Loucy (cell line): Measurements from ENCODE around the gene LBX1.

Experiments
- H2AFZ ChIP-seq: fragments of 200-600 bp; sonication (generic); 2 replicates; pipeline ENCODE4 v1.6.0; 2016; ENCODE audit warnings: antibody characterized with exemption, mild to moderate bottlenecking, low read length, moderate library complexity
- H3F3A ChIP-seq: fragments of 200-600 bp; 2 replicates; pipeline ENCODE4 v1.6.0; 2016; ENCODE audit warnings: antibody characterized with exemption, low read depth, mild to moderate bottlenecking
- H3K27me3 ChIP-seq: fragments of 200-600 bp; sonication (generic); 2 replicates; pipeline ENCODE4 v1.6.1; 2014; ENCODE audit warnings: low read length, mild to moderate bottlenecking; ENCODE audit not compliant: insufficient read depth, poor library complexity, severe bottlenecking
- H3K36me3 ChIP-seq: fragments of 200-600 bp; sonication (generic); 2 replicates; pipeline ENCODE4 v1.6.1; 2016; ENCODE audit warnings: low read length; ENCODE audit not compliant: insufficient read depth
- H3K4me1 ChIP-seq: fragments of 200-600 bp; sonication (generic); 2 replicates; pipeline ENCODE4 v1.5.1; 2014; ENCODE audit warnings: low read length, mild to moderate bottlenecking; ENCODE audit not compliant: insufficient read depth, poor library complexity, severe bottlenecking
- H3K4me2 ChIP-seq: fragments of 200-600 bp; sonication (generic); 2 replicates; pipeline ENCODE4 v1.6.0; 2014; ENCODE audit warnings: antibody characterized with exemption, low read length, low read depth, mild to moderate bottlenecking; ENCODE audit not compliant: poor library complexity, severe bottlenecking
- H3K4me3 ChIP-seq: fragments of 200-600 bp; sonication (generic); 2 replicates; pipeline ENCODE4 v1.5.1; 2014; ENCODE audit warnings: low read length, mild to moderate bottlenecking, mixed read lengths; ENCODE audit not compliant: poor library complexity, severe bottlenecking
- H3K79me2 ChIP-seq: fragments of 200-600 bp; sonication (generic); 2 replicates; pipeline ENCODE4 v1.6.1; 2014; ENCODE audit warnings: low read length; ENCODE audit not compliant: insufficient read depth
- H3K9ac ChIP-seq: fragments of 200-600 bp; sonication (generic); 2 replicates; pipeline ENCODE4 v1.6.0; 2014; ENCODE audit warnings: mild to moderate bottlenecking, low read depth, low read length, moderate library complexity; ENCODE audit not compliant: poor library complexity, severe bottlenecking
- H3K9me2 ChIP-seq: fragments of 200-600 bp; sonication (generic); replicated peaks from 2 replicates; pipeline ENCODE4 v1.6.1; 2016; ENCODE audit warnings: low read depth, low read length, mixed read lengths
- H3K9me3 ChIP-seq: fragments of 200-600 bp; sonication (generic); 2 replicates; pipeline ENCODE4 v1.6.1; 2014; ENCODE audit warnings: mild to moderate bottlenecking, antibody characterized with exemption, low read length, low read depth; ENCODE audit not compliant: insufficient read depth
- H4K20me1 ChIP-seq: fragments of 200-600 bp; sonication (generic); 2 replicates; pipeline ENCODE4 v1.6.0; 2014; ENCODE audit warnings: antibody characterized with exemption, low read length, mild to moderate bottlenecking; ENCODE audit not compliant: insufficient read depth, poor library complexity, severe bottlenecking
- EZH2phosphoT487 ChIP-seq: fragments of 200-600 bp; IDR thresholded peaks from 2 replicates; pipeline ENCODE4 v1.6.1; 2018; ENCODE audit warnings: antibody characterized with exemption, mild to moderate bottlenecking, moderate library complexity, borderline replicate concordance
- TF ChIP-seq, protein P1 (sequence below): fragments of 200-600 bp; sonication (generic); conservative IDR thresholded peaks from 2 replicates; pipeline ENCODE4 v1.5.1; 2014; ENCODE audit warnings: mild to moderate bottlenecking, antibody characterized with exemption, low read length

Gene LBX1

DNA sequence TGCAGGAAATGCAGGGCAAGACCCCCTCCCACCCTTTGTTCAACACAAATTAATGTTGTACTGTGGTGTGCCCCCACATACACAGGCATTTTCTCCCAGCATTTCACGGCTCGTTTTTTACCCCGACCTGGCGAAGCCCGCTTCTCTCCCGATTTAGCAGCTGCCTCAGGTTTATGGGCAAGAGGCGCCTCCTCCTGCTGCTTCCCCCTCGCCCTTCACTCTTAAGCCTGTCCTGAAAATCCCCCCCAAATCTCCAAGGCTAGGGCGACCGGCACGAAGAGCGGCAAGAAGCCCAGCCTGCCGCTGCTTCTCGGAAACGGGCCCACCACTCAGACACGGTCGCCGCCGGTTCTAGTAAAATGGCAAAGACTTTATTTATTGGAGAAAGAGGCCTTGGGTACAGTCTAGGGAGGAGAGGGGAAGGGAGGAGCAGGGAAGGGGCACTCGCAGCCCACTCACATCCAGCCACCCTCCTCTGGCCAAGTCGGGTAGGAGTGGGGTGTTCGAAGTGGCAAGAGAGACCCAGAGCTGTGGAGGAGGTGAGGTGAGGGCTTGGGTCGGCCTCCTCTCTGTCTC, 3.3 kb downstream of the LBX1 start:
- H3K4me2 ChIP-seq: no peak overlapping the region
- no peaks in the 10 kb centered on the region for H3K27me3 ChIP-seq

DNA sequence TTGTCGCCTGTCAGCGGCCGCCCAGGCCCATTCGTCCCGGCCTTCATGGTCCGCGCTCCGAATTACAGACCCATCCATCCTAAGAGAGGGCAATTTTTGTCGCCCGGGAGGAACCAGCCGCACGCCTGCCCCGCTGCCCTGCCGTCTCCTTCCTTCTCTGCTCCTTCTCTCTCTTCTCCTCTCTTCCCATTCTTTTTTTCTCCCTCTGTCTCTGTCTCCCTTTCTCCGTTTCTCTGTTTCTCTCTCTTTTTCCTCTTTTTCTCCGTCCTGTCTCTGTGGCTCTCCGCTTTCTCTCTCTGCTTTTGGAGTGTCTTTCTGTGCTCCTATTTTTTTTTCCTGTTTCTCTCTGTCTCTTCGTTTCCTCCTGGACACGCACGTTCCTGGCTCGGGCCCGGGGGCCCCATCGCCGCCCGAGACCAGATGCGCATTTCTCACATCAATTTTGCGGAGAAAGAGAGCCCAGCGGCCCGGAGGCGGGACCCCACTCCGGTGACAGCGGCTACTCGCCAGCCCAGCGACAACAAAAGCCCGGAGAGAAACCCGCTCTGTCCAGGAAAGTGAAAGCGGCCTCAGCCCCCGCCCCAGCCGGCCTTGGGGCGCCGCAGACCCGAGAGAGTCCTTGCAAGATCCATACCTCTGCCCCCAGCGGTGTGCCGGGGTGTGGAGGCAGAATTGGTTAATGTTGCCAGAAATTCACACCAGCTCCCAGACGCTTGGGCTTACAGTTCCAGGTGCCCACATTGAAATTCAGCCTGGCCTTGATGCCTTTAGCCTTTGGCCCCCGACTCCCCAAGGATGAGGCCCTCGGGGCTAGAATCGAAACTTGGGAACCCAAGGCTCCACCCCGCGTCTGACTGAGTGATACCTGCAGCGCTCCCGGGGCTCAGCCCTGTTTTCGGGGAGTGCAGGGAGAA, 4.1 kb downstream of the LBX1 start:
- no peaks in the 10 kb centered on the region for H3K9me2 ChIP-seq

More for the DNA sequence above, 3.3 kb downstream of the LBX1 start:
- H4K20me1 ChIP-seq: no peaks in the 10 kb centered on the region
- H2AFZ ChIP-seq: no peak overlapping the region
- no peak overlapping the region for H3K9ac ChIP-seq
- no peaks in the 10 kb centered on the region for H3K36me3 ChIP-seq
- H3K4me3 ChIP-seq: no peak overlapping the region
- no peaks in the 10 kb centered on the region for H3K9me3 ChIP-seq
- TF ChIP-seq, protein P1, sequence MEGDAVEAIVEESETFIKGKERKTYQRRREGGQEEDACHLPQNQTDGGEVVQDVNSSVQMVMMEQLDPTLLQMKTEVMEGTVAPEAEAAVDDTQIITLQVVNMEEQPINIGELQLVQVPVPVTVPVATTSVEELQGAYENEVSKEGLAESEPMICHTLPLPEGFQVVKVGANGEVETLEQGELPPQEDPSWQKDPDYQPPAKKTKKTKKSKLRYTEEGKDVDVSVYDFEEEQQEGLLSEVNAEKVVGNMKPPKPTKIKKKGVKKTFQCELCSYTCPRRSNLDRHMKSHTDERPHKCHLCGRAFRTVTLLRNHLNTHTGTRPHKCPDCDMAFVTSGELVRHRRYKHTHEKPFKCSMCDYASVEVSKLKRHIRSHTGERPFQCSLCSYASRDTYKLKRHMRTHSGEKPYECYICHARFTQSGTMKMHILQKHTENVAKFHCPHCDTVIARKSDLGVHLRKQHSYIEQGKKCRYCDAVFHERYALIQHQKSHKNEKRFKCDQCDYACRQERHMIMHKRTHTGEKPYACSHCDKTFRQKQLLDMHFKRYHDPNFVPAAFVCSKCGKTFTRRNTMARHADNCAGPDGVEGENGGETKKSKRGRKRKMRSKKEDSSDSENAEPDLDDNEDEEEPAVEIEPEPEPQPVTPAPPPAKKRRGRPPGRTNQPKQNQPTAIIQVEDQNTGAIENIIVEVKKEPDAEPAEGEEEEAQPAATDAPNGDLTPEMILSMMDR: no peak
- TF ChIP-seq EZH2phosphoT487: no peak
- no peaks in the 10 kb centered on the region for H3K9me2 ChIP-seq
- H3K4me1 ChIP-seq: no peaks in the 10 kb centered on the region
- H3F3A ChIP-seq: no peaks in the 10 kb centered on the region
- no peaks in the 10 kb centered on the region for H3K79me2 ChIP-seq

DNA sequence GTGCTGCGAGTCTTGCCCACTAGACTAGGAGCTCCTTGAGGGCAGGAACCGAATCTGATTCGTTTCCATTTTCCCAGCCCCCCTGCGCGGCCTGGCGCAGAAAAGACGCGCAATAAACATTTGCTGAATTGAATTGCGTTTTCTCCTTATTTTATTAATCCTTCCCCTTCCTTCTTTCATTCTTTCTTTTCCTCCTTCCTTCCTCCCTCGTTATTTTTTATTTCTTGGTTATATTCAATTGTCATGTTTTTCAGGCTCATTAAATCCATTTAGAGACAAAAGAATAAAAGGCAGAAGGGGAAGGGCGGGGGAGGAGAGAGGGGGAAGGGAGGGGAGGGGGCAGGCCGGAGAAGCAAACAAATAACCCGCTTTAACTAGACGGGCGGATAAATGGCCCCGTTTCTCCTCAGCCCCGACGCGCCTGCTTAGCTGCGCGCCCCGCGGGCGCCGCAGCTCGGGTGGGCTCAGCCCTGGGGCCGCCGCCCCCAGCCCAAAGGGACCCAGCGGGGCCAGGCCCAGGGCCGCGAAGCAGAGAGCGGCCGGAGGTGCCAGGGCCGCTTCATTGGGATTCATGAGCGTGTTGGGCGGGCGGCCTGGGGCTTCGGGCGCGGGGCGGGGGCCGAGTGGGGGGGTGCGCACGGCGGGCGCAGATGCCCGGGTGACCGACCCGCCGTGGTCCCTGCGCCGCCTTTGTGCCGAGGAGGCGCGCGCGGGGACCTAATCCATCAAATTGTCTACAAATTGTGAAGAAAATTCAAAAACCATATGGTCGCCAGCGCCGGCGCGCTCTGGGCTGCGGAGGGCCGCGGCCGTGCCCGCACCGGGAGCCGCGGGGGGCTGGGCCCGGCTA, 5.0 kb downstream of the LBX1 start:
- H3K27me3 ChIP-seq: no peaks in the 10 kb centered on the region

More for the DNA sequence above, 4.1 kb downstream of the LBX1 start:
- no peaks in the 10 kb centered on the region for H3K9me3 ChIP-seq
- H4K20me1 ChIP-seq: no peaks in the 10 kb centered on the region
- no peaks in the 10 kb centered on the region for H3K79me2 ChIP-seq
- H2AFZ ChIP-seq: no peak overlapping the region
- TF ChIP-seq, protein P1: no peak
- TF ChIP-seq EZH2phosphoT487: no peak
- no peaks in the 10 kb centered on the region for H3K4me1 ChIP-seq
- H3K4me3 ChIP-seq: no peak overlapping the region
- no peaks in the 10 kb centered on the region for H3F3A ChIP-seq
- H3K4me2 ChIP-seq: no peak overlapping the region
- no peaks in the 10 kb centered on the region for H3K27me3 ChIP-seq
- H3K36me3 ChIP-seq: no peaks in the 10 kb centered on the region
- H3K9ac ChIP-seq: no peak overlapping the region

More for the DNA sequence above, 5.0 kb downstream of the LBX1 start:
- H3K4me3 ChIP-seq: no peak overlapping the region
- no peak overlapping the region for H3K4me2 ChIP-seq
- no peaks in the 10 kb centered on the region for H3F3A ChIP-seq
- no peak overlapping the region for H2AFZ ChIP-seq
- TF ChIP-seq, protein P1: no peak
- no peak for TF ChIP-seq EZH2phosphoT487
- H3K4me1 ChIP-seq: no peaks in the 10 kb centered on the region
- no peaks in the 10 kb centered on the region for H3K9me3 ChIP-seq
- H3K9me2 ChIP-seq: no peaks in the 10 kb centered on the region
- no peaks in the 10 kb centered on the region for H3K79me2 ChIP-seq
- H4K20me1 ChIP-seq: no peaks in the 10 kb centered on the region
- H3K9ac ChIP-seq: no peak overlapping the region
- no peaks in the 10 kb centered on the region for H3K36me3 ChIP-seq
